Panc1 (cell line): ENCODE results near the gene DENND2D. TPM values are rescaled to one million over a fixed set of nuclear protein-coding genes. Genes with fewer than 3 reads are reported as not detected.
A peak's percentile ranks its signal among the peaks of the same experiment; 100 is the strongest.

Source experiments
- ATAC-seq: fragments of 200-7000 bp; cut with Tn5 transposase; 2 replicates; pipeline ENCODE4 v1.9.1; 2020; ENCODE audit warnings: mild to moderate bottlenecking, moderate library complexity
- BruUV-seq: library from RNA; stranded (reverse); fragments of 400-500 nt; replicated peaks from 2 replicates; lab custom pipeline; 2021; lab: Mats Ljungman, UMichigan
- CTCF ChIA-PET: fragments of 300-600 bp; sonication (Branson Sonifier 250); formaldehyde crosslinking; loops from one replicate; lab custom pipeline; 2022; ENCODE audit warnings: antibody characterized with exemption; lab: Charles Lee
- POLR2A ChIA-PET: fragments of 300-600 bp; sonication (Branson Sonifier 250); formaldehyde crosslinking; loops from one replicate; lab custom pipeline; 2022; ENCODE audit warnings: antibody characterized with exemption; lab: Charles Lee
- DNase-seq: peaks from one replicate; pipeline ENCODE4 v3.0.0-alpha.2; 2010; ENCODE audit warnings: low read depth, low spot score
- H3K27ac ChIP-seq: 2 replicates; pipeline ENCODE4 v1.5.1; 2011; ENCODE audit warnings: mild to moderate bottlenecking, low read length, inconsistent platforms
- H3K27me3 ChIP-seq: fragments of 200-500 bp; sonication (Bioruptor generic); 2 replicates; pipeline ENCODE4 v1.6.0; 2014; ENCODE audit warnings: low read length, inconsistent platforms; ENCODE audit not compliant: control insufficient read depth, insufficient read depth
- H3K36me3 ChIP-seq: fragments of 200-500 bp; sonication (Bioruptor generic); 2 replicates; pipeline ENCODE4 v1.5.1; 2014; ENCODE audit warnings: inconsistent platforms, mild to moderate bottlenecking, low read length, moderate library complexity; ENCODE audit not compliant: control insufficient read depth, insufficient read depth
- H3K4me1 ChIP-seq: 2 replicates; pipeline ENCODE4 v1.5.1; 2011; ENCODE audit warnings: inconsistent platforms, mild to moderate bottlenecking, low read length, moderate library complexity; ENCODE audit not compliant: control insufficient read depth, insufficient read depth
- H3K4me3 ChIP-seq, 2 experiments: 2 replicates each; pipeline ENCODE4 v1.5.1; 2011 to 2012; ENCODE audit warnings: low read depth in 2 of 2, low read length in 2 of 2, mild to moderate bottlenecking in 2 of 2, inconsistent platforms in 1 of 2, moderate library complexity in 1 of 2
- H3K9me3 ChIP-seq: fragments of 200-500 bp; sonication (Bioruptor generic); 2 replicates; pipeline ENCODE4 v1.5.1; 2014; ENCODE audit warnings: low read depth, mild to moderate bottlenecking, inconsistent platforms, low read length, moderate library complexity; ENCODE audit not compliant: control insufficient read depth, insufficient read depth
- CTCF ChIP-seq: fragments of 450-650 bp; IDR thresholded peaks from 2 replicates; pipeline ENCODE4 v1.5.1; 2017; ENCODE audit warnings: mild to moderate bottlenecking
- REST ChIP-seq, 2 experiments: IDR thresholded peaks; 2 replicates each; pipeline ENCODE4 v1.6.1; 2011 to 2012; ENCODE audit warnings: low read depth in 2 of 2, control low read depth in 1 of 2, low read length in 1 of 2, mild to moderate bottlenecking in 1 of 2, moderate library complexity in 1 of 2; ENCODE audit not compliant: insufficient read depth in 1 of 2
- TCF7L2 ChIP-seq: IDR thresholded peaks from 2 replicates; pipeline ENCODE4 v1.6.1; 2011; ENCODE audit warnings: mild to moderate bottlenecking, low read depth, low read length, inconsistent platforms
- in situ Hi-C: cut with HindIII; loops from 2 replicates; pipeline ENCODE4 v1.10.0; 2016; ENCODE audit warnings: low sequenced_read_pairs, low pct_unique_long_range_greater_than_20kb
- intact Hi-C: fragments of 100-400 bp; cut with micrococcal nuclease; formaldehyde crosslinking; loops from one replicate; pipeline ENCODE4 v1.10.0; 2022; ENCODE audit not compliant: unreplicated experiment
- total RNA-seq: library from RNA; stranded (reverse); gene quantifications from one replicate; pipeline ENCODE4 v1.2.1, GENCODE V29; 2021; ENCODE audit not compliant: unreplicated experiment

Gene DENND2D
- total RNA-seq, 1 experiment from 2014 or later: 10.4 TPM

GRCh38 chr1:111223126-111223685 is 22.8 kb upstream of the DENND2D start:
- in situ Hi-C loops: no loop called here
- no TSS peak for BruUV-seq
- ATAC-seq (peak; percentile 41; the same call in 1 of the 2 replicates), DNase-seq (no peak)
- Histone ChIP-seq H3K9me3 (no peaks in the 10 kb centered on the region), H3K36me3 (no peaks in the 10 kb centered on the region), H3K27me3 (no peaks in the 10 kb centered on the region), H3K4me3 (no peak overlapping the region), H3K27ac (0 out of 2 replicates have a peak overlapping the region, but pooled peaks have one; percentile 48), H3K4me1 (peaks cover 12% of the 10 kb centered on the region)
- POLR2A ChIA-PET: no interaction called here
- CTCF ChIA-PET: interaction anchor here (0.9 to 1.7 kb wide), 3 partner anchors 25 to 177 kb away, joined by 3 to 8 read pairs (median 6); no protein-coding TSS in a partner anchor
- TF ChIP-seq REST (IDR thresholded peaks at IDR 0.05; ENCODE audit: insufficient read depth in 1 of 2, low read depth in 2 of 2, low read length in 1 of 2) (no peak), CTCF (peak; percentile 68)
- intact Hi-C loops: loop anchor here (2.0 kb wide), 1 partner anchor 178 kb away; no protein-coding TSS in a partner anchor

DNA sequence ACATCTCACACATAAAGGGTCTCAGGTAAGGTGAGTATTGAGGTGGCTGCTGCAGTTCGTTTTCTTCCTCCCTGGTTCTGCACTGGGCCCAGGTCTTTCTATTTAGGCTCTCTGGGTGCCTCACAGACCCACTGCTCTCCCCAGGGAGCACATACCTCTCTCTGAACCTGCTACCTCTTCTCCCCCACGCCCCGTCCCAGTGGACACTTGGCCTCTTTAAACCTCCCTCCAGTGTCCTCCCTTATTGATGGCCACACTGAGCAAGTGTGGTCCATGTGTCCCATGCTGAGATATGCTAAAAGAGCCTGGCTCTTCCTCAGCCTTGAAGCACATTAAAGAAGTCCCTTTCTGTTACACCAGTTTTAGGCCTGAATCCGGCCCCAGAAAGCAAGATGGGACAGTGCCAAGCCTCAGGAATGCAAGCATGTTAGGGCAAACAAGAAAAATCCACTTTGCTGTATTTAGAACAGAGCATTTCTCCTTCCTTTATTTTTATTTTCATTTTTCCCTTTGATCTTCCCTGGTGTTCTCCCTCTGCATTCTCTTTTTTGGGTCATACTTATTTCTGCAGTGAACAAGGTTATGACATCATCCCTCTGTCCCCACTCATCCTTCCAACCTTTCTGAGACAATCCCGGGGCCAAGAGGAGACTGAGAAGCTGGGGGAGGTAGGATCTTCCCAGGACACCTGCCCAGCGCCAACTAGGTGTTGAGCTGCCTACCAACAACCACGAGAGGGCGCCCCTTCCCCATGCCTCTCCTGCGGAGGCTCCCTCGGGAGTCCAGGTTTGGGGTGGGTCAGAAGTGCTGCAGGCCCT is 22.1 kb upstream of the DENND2D start:
- ATAC-seq: peak; percentile 96

More for the DNA sequence above, 22.1 kb upstream of the DENND2D start:
- BruUV-seq: no TSS peak
- H3K36me3 ChIP-seq: no peaks in the 10 kb centered on the region
- CTCF ChIA-PET: interaction anchor here (0.9 to 1.7 kb wide), 3 partner anchors 24 to 178 kb away, joined by 3 to 8 read pairs (median 6); no protein-coding TSS in a partner anchor
- no peaks in the 10 kb centered on the region for H3K27me3 ChIP-seq
- TF ChIP-seq CTCF: peak; percentile 91
- TF ChIP-seq REST (IDR thresholded peaks at IDR 0.05; ENCODE audit: insufficient read depth in 1 of 2, low read depth in 2 of 2, low read length in 1 of 2): no peak
- peak; percentile 78 for TF ChIP-seq TCF7L2
- no peaks in the 10 kb centered on the region for H3K9me3 ChIP-seq
- H3K27ac ChIP-seq: no peak overlapping the region
- POLR2A ChIA-PET: no interaction called here
- in situ Hi-C loops: no loop called here
- peak; percentile 53 for DNase-seq
- H3K4me3 ChIP-seq: no peak overlapping the region
- peaks cover 8% of the 10 kb centered on the region for H3K4me1 ChIP-seq
- intact Hi-C loops: loop anchor here (1.0 to 2.0 kb wide), 2 partner anchors 112 to 178 kb away; no protein-coding TSS in a partner anchor
